Measurements from ENCODE around the gene PRMT7.

The PRMT7 gene

GRCh38 chr16:68403177-68403576, 92.4 kb downstream of the PRMT7 start:
- H3K4me1 Mint-ChIP-seq (ENCODE audit: low read depth) = peaks cover 7% of the 10 kb centered on the region
- no peak overlapping the region for H3K4me3 Mint-ChIP-seq
- H3K27me3 Mint-ChIP-seq = peaks cover 5% of the 10 kb centered on the region
- H3K27ac Mint-ChIP-seq = no peak overlapping the region
- H3K36me3 Mint-ChIP-seq (ENCODE audit: low read depth) = no peaks in the 10 kb centered on the region
- no peaks in the 10 kb centered on the region for H3K9me3 Mint-ChIP-seq

GRCh38 chr16:68403704-68404103, 92.9 kb downstream of the PRMT7 start:
- H3K27ac Mint-ChIP-seq = no peak overlapping the region
- no peaks in the 10 kb centered on the region for H3K9me3 Mint-ChIP-seq
- H3K4me3 Mint-ChIP-seq = no peak overlapping the region
- H3K36me3 Mint-ChIP-seq (ENCODE audit: low read depth) = no peaks in the 10 kb centered on the region
- H3K4me1 Mint-ChIP-seq (ENCODE audit: low read depth) = peaks cover 7% of the 10 kb centered on the region
- H3K27me3 Mint-ChIP-seq = peaks cover 5% of the 10 kb centered on the region

- H3K4me3 Mint-ChIP-seq = no peak overlapping the region
- H3K4me1 Mint-ChIP-seq (ENCODE audit: low read depth) = peaks cover 7% of the 10 kb centered on the region
- H3K9me3 Mint-ChIP-seq = no peaks in the 10 kb centered on the region
- no peaks in the 10 kb centered on the region for H3K36me3 Mint-ChIP-seq (ENCODE audit: low read depth)
- peaks cover 5% of the 10 kb centered on the region for H3K27me3 Mint-ChIP-seq
- H3K27ac Mint-ChIP-seq = no peak overlapping the region
Observed at GRCh38 chr16:68404736-68405345, 94.0 kb downstream of the PRMT7 start.

GRCh38 chr16:68406458-68407152, 95.8 kb downstream of the PRMT7 start:
- H3K36me3 Mint-ChIP-seq (ENCODE audit: low read depth) = no peaks in the 10 kb centered on the region
- no peak overlapping the region for H3K27ac Mint-ChIP-seq
- peaks cover 5% of the 10 kb centered on the region for H3K27me3 Mint-ChIP-seq
- H3K9me3 Mint-ChIP-seq = no peaks in the 10 kb centered on the region
- no peaks in the 10 kb centered on the region for H3K4me1 Mint-ChIP-seq (ENCODE audit: low read depth)
- H3K4me3 Mint-ChIP-seq = no peak overlapping the region

All from stimulated activated naive CD8-positive, alpha-beta T cell treated with anti-CD3 and anti-CD28 coated beads, Interleukin-15, Interleukin-2, amounts not matched to agents 100 ng/mL and 50 ng/mL, for 24 hours (primary cell).